Measurements from ENCODE around the gene RTBDN.
"Not testable (repeated sequence)": the region's sequence is repeated elsewhere in the genome, so short reads cannot be mapped to it uniquely, and the experiment has no call there.

RTBDN gene

DNA sequence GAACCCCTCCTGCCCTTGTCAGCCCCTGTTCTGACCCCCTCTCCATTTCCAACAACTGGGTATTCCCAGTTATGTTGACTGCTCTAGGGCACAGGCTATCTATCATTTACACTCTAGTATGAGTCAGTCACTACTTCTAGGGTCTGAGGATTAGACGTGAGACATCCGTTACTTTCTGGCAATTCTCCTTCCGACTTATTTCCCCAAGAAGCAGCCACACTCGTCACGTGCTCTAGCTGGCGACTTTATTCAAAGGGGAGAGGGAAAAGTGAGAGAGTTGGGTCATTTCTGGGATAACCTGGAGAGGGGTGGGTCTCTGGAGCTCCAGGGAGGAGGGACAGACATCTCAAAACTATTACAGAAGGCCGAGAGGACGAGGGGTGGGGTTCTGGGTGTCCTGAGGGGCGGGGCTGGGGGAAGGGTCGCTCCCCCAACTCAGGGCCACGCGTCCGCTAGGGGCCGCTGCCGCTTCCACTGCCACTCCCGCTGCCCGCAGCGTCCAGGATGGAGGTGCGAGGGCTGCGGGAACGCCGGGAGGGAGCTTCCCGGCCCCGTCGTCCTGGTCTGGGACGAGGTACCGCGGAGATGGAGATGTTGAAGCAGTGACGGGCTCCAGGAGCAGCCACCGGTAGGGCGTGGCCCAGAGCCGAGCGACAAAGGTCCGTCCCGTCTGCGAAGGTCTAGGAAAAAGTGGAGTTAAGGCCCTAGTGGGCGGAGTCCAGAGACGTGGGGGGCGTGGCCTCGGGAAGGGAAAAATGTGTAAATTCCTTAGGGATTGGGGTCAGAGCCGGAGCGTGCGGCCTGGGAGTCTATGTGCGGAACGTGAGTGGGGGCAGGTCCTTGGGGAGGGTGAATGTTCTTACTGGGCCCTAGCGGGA is 8.9 kb downstream of the RTBDN start:
- H3K4me3 ChIP-seq (ENCODE audit: low read depth, low read length), result peak overlapping the region; percentile 37

- no peak overlapping the region for H3K4me3 ChIP-seq (ENCODE audit: low read depth, low read length)
Measured at GRCh38 chr19:12821761-12822160, 12.6 kb downstream of the RTBDN start.

- H3K4me3 ChIP-seq (ENCODE audit: low read depth, low read length), result not testable (repeated sequence)
Measured at GRCh38 chr19:12817810-12818209, 16.6 kb downstream of the RTBDN start.

DNA sequence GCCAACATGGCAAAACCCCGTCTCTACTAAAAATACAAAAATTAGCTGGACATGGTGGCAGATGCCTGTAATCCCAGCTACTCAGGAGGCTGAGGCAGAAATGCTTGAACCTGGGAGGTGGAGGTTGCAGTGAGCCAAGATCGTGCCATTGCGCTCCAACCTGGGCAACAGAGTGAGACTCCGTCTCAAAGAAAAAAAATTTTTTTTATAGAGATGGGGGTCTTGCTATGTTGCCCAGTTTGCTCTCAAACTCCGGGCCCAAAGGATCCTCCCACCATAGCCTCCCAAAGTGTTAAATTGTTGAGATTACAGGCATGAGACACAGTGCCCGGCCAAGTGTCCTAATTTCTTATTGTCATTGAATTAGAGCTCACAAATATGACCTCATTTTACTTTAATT is 17.2 kb downstream of the RTBDN start:
- not testable (repeated sequence) for H3K4me3 ChIP-seq (ENCODE audit: low read depth, low read length)

- H3K4me3 ChIP-seq (ENCODE audit: low read depth, low read length), result no peak overlapping the region
Measured at GRCh38 chr19:12815088-12815487, 19.3 kb downstream of the RTBDN start.

DNA sequence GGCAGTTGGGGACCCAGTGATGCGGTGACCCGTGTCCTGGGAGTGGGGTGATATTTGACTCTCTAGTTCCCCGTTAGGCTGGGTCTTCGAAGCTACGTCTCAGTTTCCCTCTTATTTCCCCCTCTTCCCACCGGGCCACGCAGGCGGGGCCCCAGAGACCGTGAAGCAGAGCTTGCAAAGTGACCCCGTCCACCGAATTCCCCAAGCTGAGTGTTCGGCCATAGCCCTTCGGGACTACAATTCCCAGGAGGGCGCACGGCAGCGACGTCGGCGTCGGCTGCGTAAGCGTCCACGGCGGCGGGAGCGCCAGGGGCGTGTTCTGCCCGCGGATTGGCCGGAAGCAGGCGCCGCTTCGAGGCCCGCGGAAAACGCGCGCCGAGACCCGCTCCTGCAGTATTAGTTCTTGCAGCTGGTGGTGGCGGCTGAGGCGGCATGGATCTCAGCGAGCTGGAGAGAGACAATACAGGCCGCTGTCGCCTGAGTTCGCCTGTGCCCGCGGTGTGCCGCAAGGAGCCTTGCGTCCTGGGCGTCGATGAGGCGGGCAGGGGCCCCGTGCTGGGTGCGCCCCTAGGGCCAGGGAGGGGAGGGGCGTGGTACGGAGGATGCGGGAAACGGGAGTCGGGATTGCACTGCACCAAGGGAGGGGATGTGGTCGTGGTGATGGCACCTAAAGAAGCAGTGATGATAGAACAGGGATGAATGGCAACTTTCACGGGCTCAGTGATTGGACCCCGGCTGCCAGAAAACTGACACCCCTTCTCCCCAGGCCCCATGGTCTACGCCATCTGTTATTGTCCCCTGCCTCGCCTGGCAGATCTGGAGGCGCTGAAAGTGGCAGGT is 27.9 kb downstream of the RTBDN start, which contains the start of gene RNASEH2A:
Gene RNASEH2A, plus strand, starts transcription at position 343 of the 840 bp plus-strand sequence. Its CDS starts 90 bp downstream, at position 433.
- peak within 1 kb of the TSS; percentile 84 for H3K4me3 ChIP-seq (ENCODE audit: low read depth, low read length)

DNA sequence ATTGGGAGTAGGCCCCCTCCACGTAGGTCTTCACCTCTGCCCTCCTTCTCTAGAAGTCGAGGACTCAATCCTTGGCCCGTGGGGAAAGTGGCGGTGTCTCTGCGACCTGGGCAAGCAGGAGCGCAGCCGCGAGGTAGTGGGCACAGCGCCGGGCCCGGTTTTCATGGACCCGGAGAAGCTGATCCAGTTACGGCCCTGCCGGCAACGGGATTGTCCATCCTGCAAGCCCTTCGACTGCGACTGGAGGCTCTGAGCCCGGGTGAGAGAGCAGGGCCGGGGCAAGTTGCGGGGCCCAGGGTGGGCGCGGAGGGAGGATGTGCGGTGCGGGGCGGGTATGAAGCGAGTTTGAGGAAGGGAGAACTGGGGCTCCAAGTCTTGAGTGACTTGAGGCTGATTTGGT is 30.3 kb downstream of the RTBDN start:
- H3K4me3 ChIP-seq (ENCODE audit: low read depth, low read length), result no peak overlapping the region

- H3K4me3 ChIP-seq (ENCODE audit: low read depth, low read length), result peak overlapping the region; percentile 93
Measured at GRCh38 chr19:12802267-12803106, 31.9 kb downstream of the RTBDN start.

DNA sequence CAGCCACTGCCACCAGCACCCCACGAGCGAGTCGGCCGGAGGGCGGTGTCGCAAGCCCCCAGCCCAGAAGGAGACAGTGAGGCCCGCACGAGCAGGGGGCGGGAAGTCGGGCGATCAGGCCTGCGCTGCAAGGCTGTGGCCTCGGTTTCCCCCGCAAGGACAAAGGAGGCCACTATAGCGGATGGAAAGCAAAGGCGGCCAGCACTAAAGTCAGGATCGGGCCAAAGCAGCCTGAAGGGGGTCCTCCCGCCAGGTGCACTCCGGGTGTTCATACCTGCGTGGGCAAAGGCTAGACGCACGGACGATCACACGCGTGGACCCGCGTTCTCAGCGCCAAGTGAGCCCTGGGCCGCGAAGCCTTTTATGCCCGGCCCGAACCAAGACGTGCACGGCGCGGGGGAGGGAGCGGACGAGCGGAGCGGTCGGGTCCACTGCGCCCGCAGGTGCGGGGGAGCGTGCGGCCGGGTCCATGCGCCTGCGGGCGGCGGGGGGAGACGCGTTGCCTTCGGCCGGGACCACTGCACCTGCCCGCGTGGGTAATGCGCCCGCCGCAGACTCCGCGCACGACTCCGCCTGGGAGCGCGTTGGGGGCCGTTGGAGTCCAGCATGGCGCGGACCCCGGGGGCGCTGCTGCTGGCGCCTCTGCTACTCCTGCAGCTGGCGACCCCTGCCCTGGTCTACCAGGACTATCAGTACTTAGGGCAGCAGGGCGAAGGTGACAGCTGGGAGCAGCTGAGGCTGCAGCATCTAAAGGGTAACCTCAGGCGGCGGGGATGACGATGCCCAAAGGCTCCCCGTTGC is 32.7 kb downstream of the RTBDN start, which contains the start of the genes PRDX2 and THSD8:
Gene PRDX2, minus strand, starts transcription at position 335 of the 801 bp plus-strand sequence. CDS start 539 bp downstream, outside the sequence.
Gene THSD8, plus strand, starts transcription at position 604 of the 801 bp plus-strand sequence. Its CDS starts 3 bp downstream, at position 607.
- H3K4me3 ChIP-seq (ENCODE audit: low read depth, low read length), result peak within 1 kb of the TSS; percentile 93

DNA sequence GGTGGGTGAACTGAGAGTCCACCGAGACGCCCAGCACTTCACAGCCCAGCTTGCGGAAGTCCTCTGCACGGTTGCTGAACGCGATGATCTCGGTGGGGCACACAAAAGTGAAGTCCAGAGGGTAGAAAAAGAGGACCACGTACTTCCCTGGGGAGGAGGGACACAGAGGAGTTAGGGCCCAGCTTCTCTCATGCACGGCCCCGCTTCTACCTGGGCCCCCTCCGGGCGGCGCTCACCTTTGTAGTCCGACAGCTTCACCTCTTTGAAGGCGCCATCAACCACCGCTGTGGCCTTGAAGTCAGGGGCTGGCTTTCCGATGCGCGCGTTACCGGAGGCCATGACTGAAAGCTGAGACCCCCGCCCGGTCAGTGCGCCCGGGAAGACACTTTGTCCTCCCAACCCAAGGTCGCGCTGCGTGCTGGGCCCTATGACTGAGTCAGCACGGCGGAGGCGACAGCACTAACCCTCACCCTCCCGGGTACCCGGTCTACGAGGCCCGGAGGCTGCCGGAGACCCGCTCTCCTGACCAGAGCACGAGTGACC is 33.4 kb downstream of the RTBDN start:
- H3K4me3 ChIP-seq (ENCODE audit: low read depth, low read length), result peak overlapping the region; percentile 93

DNA sequence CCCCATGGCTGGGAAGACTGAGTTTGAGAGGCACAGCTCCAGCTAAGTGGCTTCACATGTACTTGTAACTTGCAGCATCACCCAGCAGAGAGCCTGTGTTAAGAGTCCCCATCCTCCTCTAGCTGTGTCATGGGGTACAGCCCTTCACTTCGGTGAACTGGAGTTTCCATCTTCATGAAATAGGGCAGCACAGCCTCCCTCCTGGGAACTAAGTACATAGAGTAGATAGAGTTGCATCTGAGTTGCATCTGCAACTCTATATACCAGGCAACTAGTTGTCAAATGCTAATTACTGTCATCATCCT is 34.0 kb downstream of the RTBDN start:
- H3K4me3 ChIP-seq (ENCODE audit: low read depth, low read length), result peak overlapping the region; percentile 93

- no peak overlapping the region for H3K4me3 ChIP-seq (ENCODE audit: low read depth, low read length)
Measured at GRCh38 chr19:12799742-12800465, 34.5 kb downstream of the RTBDN start.

DNA sequence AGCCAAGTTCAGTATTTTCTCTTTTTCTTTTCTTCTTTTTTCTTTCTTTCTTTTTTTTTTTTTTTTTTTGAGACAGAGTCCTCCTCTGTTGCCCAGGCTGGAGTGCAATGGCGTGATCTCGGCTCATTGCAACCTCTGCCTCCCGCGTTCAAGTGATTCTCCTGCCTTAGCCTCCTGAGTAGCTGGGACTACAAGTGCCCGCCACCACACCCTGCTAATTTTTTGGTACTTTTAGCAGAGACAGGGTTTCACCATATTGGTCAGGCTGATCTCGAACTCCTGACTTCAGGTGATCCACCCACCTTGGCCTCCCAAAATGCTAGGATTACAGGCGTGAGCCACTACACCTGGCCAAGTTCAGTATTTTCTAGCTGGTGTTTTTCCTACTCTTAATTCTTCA is 36.8 kb downstream of the RTBDN start:
- not testable (repeated sequence) for H3K4me3 ChIP-seq (ENCODE audit: low read depth, low read length)

DNA sequence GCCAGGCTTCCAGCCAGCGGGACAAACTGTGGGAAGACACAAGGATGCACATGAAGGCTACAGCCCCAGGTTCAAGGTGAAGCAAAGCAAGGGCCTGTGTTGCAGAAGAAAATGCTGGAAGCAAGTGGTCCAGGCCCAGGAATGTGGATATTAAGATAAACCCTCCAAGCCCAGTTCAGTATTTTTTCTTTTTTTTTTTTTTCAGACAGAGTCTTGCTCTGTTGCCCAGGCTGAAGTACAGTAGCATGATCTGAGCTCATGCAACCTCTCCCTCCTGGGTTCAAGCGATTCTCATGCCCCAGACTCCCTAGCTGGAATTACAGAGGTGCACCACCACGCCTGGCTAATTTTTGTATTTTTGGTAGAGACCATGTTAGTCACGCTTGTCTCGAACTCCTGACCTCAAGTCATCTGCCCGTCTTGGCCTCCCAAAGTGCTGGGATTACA is 37.2 kb downstream of the RTBDN start:
- H3K4me3 ChIP-seq (ENCODE audit: low read depth, low read length), result no peak overlapping the region

GRCh38 chr19:12796146-12797071 is 38.0 kb downstream of the RTBDN start:
- H3K4me3 ChIP-seq (ENCODE audit: low read depth, low read length), result no peak overlapping the region

DNA sequence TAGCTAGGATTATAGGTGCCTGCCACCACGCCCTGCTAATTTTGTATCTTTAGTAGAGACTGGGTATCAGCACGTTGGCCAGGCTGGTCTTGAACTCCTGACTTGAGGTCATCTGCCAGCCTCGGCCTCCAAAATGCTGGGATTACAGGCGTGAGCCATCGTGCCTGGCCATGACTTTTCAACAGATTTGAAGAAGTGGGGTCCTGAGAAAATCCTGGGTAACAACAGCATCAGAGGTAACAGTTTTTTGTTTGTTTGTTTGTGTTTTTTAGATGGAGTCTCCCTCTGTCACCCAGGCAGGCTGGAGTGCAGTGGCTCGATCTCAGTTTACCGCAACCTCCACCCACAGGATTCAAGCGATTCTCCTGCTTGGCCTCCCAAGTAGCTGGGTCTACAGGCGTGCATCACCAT is 39.4 kb downstream of the RTBDN start:
- H3K4me3 ChIP-seq (ENCODE audit: low read depth, low read length), result no peak overlapping the region

- H3K4me3 ChIP-seq (ENCODE audit: low read depth, low read length), result peak overlapping the region; percentile 69
Measured at GRCh38 chr19:12794196-12794941, 40.0 kb downstream of the RTBDN start.

Measured in iPS-11a (cell line).